GM18951 (cell line): Measurements from ENCODE around the gene BRIX1.

Experiments used
- POLR2A ChIP-seq: IDR thresholded peaks from 4 replicates; pipeline ENCODE4 v1.6.1; 2011; ENCODE audit warnings: mild to moderate bottlenecking; ENCODE audit not compliant: insufficient read length, insufficient read depth; ENCODE audit errors: extremely low read depth
- in situ Hi-C: fragments of 300-500 bp; cut with MboI; formaldehyde crosslinking; loops from one replicate; pipeline ENCODE4 v1.12.0; 2022; ENCODE audit warnings: low sequenced_read_pairs, mixed read lengths, inconsistent platforms; ENCODE audit not compliant: unreplicated experiment

Gene BRIX1

GRCh38 chr5:34895641-34896419 is 19.7 kb upstream of the BRIX1 start:
- TF ChIP-seq POLR2A, result no peak
- in situ Hi-C loops, result no loop called here

DNA sequence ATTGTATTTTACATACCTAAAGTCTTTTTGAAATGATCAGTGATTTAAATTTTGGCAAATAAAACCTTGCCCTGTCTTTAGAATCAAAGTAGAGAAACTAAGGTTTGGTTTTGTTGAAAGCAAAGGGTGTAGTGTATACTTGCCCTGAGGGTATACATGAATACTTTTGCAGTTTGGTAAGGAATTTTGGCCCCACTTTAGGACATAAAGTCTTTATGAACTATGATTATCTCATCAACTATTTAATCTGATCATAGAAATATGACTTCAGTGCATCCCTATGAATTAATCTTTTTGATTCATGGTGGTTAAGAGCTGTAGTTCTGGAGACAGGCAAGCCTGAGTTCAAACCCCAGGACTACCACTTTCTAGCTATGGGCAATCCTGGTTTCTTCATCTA is 17.9 kb upstream of the BRIX1 start:
- in situ Hi-C loops, result no loop called here
- no peak for TF ChIP-seq POLR2A

DNA sequence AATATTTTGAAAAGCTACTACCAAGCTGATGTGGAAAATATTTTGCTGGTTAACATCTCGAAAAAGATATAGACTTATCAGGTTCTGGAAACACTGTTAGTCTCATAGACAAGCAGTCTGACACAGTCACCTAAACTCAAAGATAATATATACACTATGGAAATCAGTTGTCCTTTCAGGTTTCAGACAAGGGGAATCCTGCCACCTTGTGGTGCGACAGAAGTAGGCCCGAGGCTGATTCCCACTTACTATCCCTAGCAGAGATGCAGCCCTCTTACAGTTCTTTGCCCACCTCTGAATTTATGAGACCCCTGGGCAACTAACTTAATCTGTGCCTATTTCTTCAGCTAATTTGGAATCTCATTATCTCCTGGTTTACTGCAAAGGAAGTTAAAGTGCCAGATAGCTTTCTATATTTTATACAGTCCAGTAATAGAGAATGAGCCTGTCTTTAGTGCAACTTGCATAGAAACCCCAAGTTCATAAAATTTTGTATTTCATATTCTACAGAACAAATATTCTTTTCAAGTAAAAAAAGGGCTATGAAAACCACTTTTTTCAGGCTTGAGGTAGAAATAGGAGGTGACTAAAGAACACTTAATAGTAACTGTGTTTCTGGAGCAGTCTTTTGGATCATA is 17.1 kb upstream of the BRIX1 start:
- no peak for TF ChIP-seq POLR2A
- in situ Hi-C loops, result no loop called here

GRCh38 chr5:34899066-34899465 is 16.4 kb upstream of the BRIX1 start:
- in situ Hi-C loops, result no loop called here
- TF ChIP-seq POLR2A, result no peak

- TF ChIP-seq POLR2A, result no peak
- in situ Hi-C loops, result loop anchor here (25.0 kb wide), 1 partner anchor 413 kb away; no protein-coding TSS in a partner anchor
Measured at GRCh38 chr5:34900652-34901051, 14.9 kb upstream of the BRIX1 start.

GRCh38 chr5:34903260-34903659 is 12.3 kb upstream of the BRIX1 start:
- in situ Hi-C loops, result loop anchor here (25.0 kb wide), 1 partner anchor 416 kb away; no protein-coding TSS in a partner anchor

DNA sequence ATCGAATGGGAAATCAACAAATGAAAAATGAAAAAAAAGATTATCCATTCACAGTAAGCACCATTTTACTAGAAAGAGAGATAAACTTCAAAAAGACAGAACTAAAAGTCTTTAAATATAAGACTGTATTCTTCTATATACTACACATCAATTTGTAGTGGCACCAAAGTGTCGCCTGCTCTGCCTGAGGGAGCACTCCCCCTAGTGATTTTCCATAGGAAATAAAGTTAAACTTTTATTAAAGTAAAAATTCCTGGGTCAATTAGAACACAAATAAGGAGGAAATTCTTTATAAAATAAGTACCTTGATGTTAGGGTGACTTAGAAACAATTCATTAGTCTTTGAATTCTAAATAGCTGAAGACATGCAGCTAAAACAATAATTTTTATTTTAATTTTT is 9.9 kb upstream of the BRIX1 start:
- in situ Hi-C loops, result loop anchor here (25.0 kb wide), 1 partner anchor 418 kb away; no protein-coding TSS in a partner anchor
- no peak for TF ChIP-seq POLR2A

More at GRCh38 chr5:34903260-34903659, 12.3 kb upstream of the BRIX1 start:
- TF ChIP-seq POLR2A, result no peak

GRCh38 chr5:34913072-34913471 is 2.4 kb upstream of the BRIX1 start:
- TF ChIP-seq POLR2A, result no peak
- in situ Hi-C loops, result loop anchor here (25.0 kb wide), 1 partner anchor 426 kb away; no protein-coding TSS in a partner anchor

GRCh38 chr5:34914671-34915138 is 806 bp upstream of the BRIX1 start:
- in situ Hi-C loops, result loop anchor here (25.0 kb wide), 1 partner anchor 427 kb away; no protein-coding TSS in a partner anchor
- TF ChIP-seq POLR2A, result no peak

DNA sequence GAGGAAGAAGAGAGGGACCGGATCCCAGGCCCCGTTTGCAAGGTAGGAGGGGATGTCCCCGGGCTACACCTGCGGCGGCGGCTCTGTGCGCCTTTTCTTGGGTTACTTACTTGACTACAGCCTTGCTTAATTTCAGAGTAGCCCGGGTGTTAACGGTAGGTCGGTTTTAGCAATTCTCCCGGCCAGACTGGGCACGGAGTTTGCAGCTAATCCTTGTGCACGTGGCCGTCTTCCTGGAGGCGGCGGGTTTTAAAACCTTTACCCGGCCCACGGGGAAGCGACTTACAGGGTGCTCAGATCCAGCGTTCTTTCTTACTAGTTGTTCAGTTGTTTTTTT is 313 bp downstream of the BRIX1 start:
- in situ Hi-C loops, result loop anchor here (25.0 kb wide), 1 partner anchor 429 kb away; no protein-coding TSS in a partner anchor
- no peak for TF ChIP-seq POLR2A

DNA sequence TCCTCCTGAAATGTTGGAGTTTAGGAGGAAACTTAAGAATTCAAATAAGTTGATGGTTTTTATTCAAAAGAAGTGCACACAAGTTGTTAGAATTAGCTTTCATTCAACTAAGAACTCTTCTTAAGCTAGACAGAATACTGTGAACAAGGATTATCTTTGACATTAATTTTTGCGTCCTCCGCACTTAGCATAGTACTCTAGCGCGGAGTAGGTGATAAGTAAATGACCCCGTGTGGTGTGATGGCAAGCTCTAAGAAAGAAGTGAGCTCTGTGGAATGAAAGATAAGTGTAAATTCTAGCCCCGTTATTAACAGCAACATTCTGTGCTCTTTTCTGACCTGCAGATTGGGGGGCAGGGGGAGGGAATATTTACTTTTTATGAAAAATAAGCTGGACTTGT is 1.0 kb downstream of the BRIX1 start:
- no peak for TF ChIP-seq POLR2A
- in situ Hi-C loops, result loop anchor here (25.0 kb wide), 1 partner anchor 429 kb away; no protein-coding TSS in a partner anchor

GRCh38 chr5:34918025-34918424 is 2.5 kb downstream of the BRIX1 start:
- in situ Hi-C loops, result loop anchor here (25.0 kb wide), 1 partner anchor 431 kb away; no protein-coding TSS in a partner anchor
- no peak for TF ChIP-seq POLR2A

DNA sequence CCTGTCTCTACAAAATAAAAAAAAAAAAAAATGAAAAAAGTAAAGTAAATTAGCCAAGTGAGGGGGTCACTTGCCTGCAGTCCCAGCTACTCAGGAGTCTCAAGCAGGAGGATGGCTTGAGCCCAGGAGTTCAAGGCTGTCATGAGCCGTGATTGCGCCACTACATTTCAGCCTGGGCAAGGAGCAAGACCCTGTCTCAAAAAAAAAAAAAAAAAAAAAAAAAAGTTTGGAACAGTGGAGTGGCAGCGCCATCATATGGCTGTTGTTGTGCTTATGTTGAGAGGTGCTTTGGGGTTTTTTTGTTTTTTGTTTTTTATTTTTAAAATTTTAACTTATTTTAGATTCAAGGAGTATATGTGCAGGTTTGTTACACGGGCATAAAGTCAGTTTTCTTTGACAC is 3.6 kb downstream of the BRIX1 start:
- in situ Hi-C loops, result loop anchor here (25.0 kb wide), 1 partner anchor 432 kb away; no protein-coding TSS in a partner anchor
- no peak for TF ChIP-seq POLR2A

GRCh38 chr5:34923256-34923655 is 7.7 kb downstream of the BRIX1 start:
- in situ Hi-C loops, result loop anchor here (25.0 kb wide), 1 partner anchor 436 kb away; no protein-coding TSS in a partner anchor
